Esophagus squamous epithelium (tissue), 4 donors: ENCODE measurements around the gene ZMYND19.
"Not testable (repeated sequence)": the region's sequence is repeated elsewhere in the genome, so short reads cannot be mapped to it uniquely, and the experiment has no call there.

Experiments used
- CTCF ChIP-seq, 6 experiments: fragments of 450-650 bp in 4 of 6; fragments of 200-600 bp in 2 of 6; sonication (generic) in 2 of 6; IDR thresholded peaks; one replicate each; pipeline ENCODE4 v1.5.1; 2016 to 2019; ENCODE audit warnings: antibody characterized with exemption in 6 of 6, mild to moderate bottlenecking in 4 of 6, moderate library complexity in 4 of 6
- POLR2A ChIP-seq, 4 donors: fragments of 450-650 bp; IDR thresholded peaks; one replicate each; pipeline ENCODE4 v1.6.1; 2017; ENCODE audit warnings: antibody characterized with exemption in 4 of 4, mild to moderate bottlenecking in 4 of 4, moderate library complexity in 3 of 4

- TF ChIP-seq CTCF, POLR2A (IDR thresholded peaks at IDR 0.05): not testable (repeated sequence)
Measured at GRCh38 chr9:137596577-137596976, 6.3 kb upstream of the ZMYND19 start.
